Panc1 (cell line): ENCODE measurements around the gene PTPN1. TPM values are rescaled to one million over a fixed set of nuclear protein-coding genes. Genes with fewer than 3 reads are reported as not detected.
A peak's percentile ranks its signal among the peaks of the same experiment; 100 is the strongest.

Experiments used
- ATAC-seq: fragments of 200-7000 bp; cut with Tn5 transposase; 2 replicates; pipeline ENCODE4 v1.9.1; 2020; ENCODE audit warnings: mild to moderate bottlenecking, moderate library complexity
- Bru-seq: library from RNA; stranded (reverse); fragments of 400-500 nt; gene quantifications from one replicate; lab custom pipeline; 2021; lab: Mats Ljungman, UMichigan
- BruChase-seq, 2 experiments: library from RNA; stranded (reverse); fragments of 400-500 nt; gene quantifications; one replicate each; lab custom pipeline; 2021; lab: Mats Ljungman, UMichigan
- BruUV-seq: library from RNA; stranded (reverse); fragments of 400-500 nt; replicated peaks from 2 replicates; lab custom pipeline; 2021; lab: Mats Ljungman, UMichigan
- CTCF ChIA-PET: fragments of 300-600 bp; sonication (Branson Sonifier 250); formaldehyde crosslinking; loops from one replicate; lab custom pipeline; 2022; ENCODE audit warnings: antibody characterized with exemption; lab: Charles Lee
- POLR2A ChIA-PET: fragments of 300-600 bp; sonication (Branson Sonifier 250); formaldehyde crosslinking; loops from one replicate; lab custom pipeline; 2022; ENCODE audit warnings: antibody characterized with exemption; lab: Charles Lee
- DNase-seq: peaks from one replicate; pipeline ENCODE4 v3.0.0-alpha.2; 2010; ENCODE audit warnings: low read depth, low spot score
- H3K27ac ChIP-seq: 2 replicates; pipeline ENCODE4 v1.5.1; 2011; ENCODE audit warnings: mild to moderate bottlenecking, low read length, inconsistent platforms
- H3K27me3 ChIP-seq: fragments of 200-500 bp; sonication (Bioruptor generic); 2 replicates; pipeline ENCODE4 v1.6.0; 2014; ENCODE audit warnings: low read length, inconsistent platforms; ENCODE audit not compliant: control insufficient read depth, insufficient read depth
- H3K36me3 ChIP-seq: fragments of 200-500 bp; sonication (Bioruptor generic); 2 replicates; pipeline ENCODE4 v1.5.1; 2014; ENCODE audit warnings: inconsistent platforms, mild to moderate bottlenecking, low read length, moderate library complexity; ENCODE audit not compliant: control insufficient read depth, insufficient read depth
- H3K4me1 ChIP-seq: 2 replicates; pipeline ENCODE4 v1.5.1; 2011; ENCODE audit warnings: inconsistent platforms, mild to moderate bottlenecking, low read length, moderate library complexity; ENCODE audit not compliant: control insufficient read depth, insufficient read depth
- H3K4me3 ChIP-seq, 2 experiments: 2 replicates each; pipeline ENCODE4 v1.5.1; 2011 to 2012; ENCODE audit warnings: low read depth in 2 of 2, low read length in 2 of 2, mild to moderate bottlenecking in 2 of 2, inconsistent platforms in 1 of 2, moderate library complexity in 1 of 2
- H3K9me3 ChIP-seq: fragments of 200-500 bp; sonication (Bioruptor generic); 2 replicates; pipeline ENCODE4 v1.5.1; 2014; ENCODE audit warnings: low read depth, mild to moderate bottlenecking, inconsistent platforms, low read length, moderate library complexity; ENCODE audit not compliant: control insufficient read depth, insufficient read depth
- POLR2AphosphoS5 ChIP-seq: IDR thresholded peaks from 2 replicates; pipeline ENCODE4 v1.6.1; 2012; ENCODE audit warnings: mild to moderate bottlenecking, low read depth, low read length, moderate library complexity
- SIN3A ChIP-seq: IDR thresholded peaks from 2 replicates; pipeline ENCODE4 v1.6.1; 2012; ENCODE audit warnings: low read depth, mild to moderate bottlenecking, low read length, moderate library complexity, borderline replicate concordance; ENCODE audit not compliant: insufficient read depth
- TCF7L2 ChIP-seq: IDR thresholded peaks from 2 replicates; pipeline ENCODE4 v1.6.1; 2011; ENCODE audit warnings: mild to moderate bottlenecking, low read depth, low read length, inconsistent platforms
- in situ Hi-C: cut with HindIII; loops from 2 replicates; pipeline ENCODE4 v1.10.0; 2016; ENCODE audit warnings: low sequenced_read_pairs, low pct_unique_long_range_greater_than_20kb
- intact Hi-C: fragments of 100-400 bp; cut with micrococcal nuclease; formaldehyde crosslinking; loops from one replicate; pipeline ENCODE4 v1.10.0; 2022; ENCODE audit not compliant: unreplicated experiment
- long read RNA-seq: library from polyadenylated mRNA; unstranded; transcript quantifications from one replicate; pipeline ENCODE4 v2.0.0, GENCODE V29; 2021; ENCODE audit not compliant: unreplicated experiment
- polyA plus RNA-seq: library from polyadenylated mRNA; unstranded; fragments of >200 nt; gene quantifications from one replicate; pipeline ENCODE4 v1.2.1, GENCODE V29; 2012; ENCODE audit warnings: missing spikeins; ENCODE audit not compliant: insufficient read length
- total RNA-seq: library from RNA; stranded (reverse); gene quantifications from one replicate; pipeline ENCODE4 v1.2.1, GENCODE V29; 2021; ENCODE audit not compliant: unreplicated experiment
- TF ChIP-seq, protein P1 (sequence below), 2 experiments: IDR thresholded peaks; 2 replicates each; pipeline ENCODE4 v1.6.1; 2011 to 2012; ENCODE audit warnings: low read depth in 2 of 2, control low read depth in 1 of 2, low read length in 1 of 2, mild to moderate bottlenecking in 1 of 2, moderate library complexity in 1 of 2; ENCODE audit not compliant: insufficient read depth in 1 of 2
- TF ChIP-seq, protein P2 (sequence below): fragments of 450-650 bp; IDR thresholded peaks from 2 replicates; pipeline ENCODE4 v1.5.1; 2017; ENCODE audit warnings: mild to moderate bottlenecking

Gene PTPN1
- total RNA-seq (42.2 TPM), Bru-seq, nascent RNA (percentile 92 among the genes with signal in this experiment), BruChase-seq, experiment 1, labeled RNA remaining after a 2-hour chase (percentile 82 among the genes with signal in this experiment), BruChase-seq, experiment 2, labeled RNA remaining after a 6-hour chase (percentile 86 among the genes with signal in this experiment)
- polyA plus RNA-seq = 27.3 TPM
- long read RNA-seq, full-length matches to known transcripts = 9 of 35 reads
- long read RNA-seq, partial matches to known transcripts = 20 of 35 reads
- long read RNA-seq, other reads (novel, unspliced or antisense) = 6 of 35 reads

DNA sequence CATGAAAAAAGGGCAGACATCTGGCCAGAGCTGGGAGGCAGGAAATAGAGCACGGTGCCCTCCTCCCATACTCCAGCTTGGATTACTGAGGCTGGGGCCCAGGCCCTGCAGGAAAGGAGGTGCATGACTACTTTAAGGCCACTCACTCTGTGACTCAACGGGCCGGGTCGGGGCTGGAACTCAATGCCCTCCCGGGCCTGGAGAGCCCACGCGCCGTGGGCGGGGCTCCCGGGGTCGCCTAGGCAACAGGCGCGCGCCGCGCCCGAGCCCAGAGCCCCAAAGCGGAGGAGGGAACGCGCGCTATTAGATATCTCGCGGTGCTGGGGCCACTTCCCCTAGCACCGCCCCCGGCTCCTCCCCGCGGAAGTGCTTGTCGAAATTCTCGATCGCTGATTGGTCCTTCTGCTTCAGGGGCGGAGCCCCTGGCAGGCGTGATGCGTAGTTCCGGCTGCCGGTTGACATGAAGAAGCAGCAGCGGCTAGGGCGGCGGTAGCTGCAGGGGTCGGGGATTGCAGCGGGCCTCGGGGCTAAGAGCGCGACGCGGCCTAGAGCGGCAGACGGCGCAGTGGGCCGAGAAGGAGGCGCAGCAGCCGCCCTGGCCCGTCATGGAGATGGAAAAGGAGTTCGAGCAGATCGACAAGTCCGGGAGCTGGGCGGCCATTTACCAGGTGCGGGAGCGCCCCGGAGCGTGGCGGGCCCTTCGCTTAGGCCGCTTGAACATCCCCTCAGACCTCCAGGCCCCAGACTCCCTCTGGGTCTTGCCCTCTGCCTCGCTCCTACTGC lies at the start of gene PTPN1:
Gene PTPN1, plus strand, starts transcription at position 461 of the 783 bp plus-strand sequence. Its CDS starts 145 bp downstream, at position 606.
- in situ Hi-C loops = no loop called here
- peak; percentile 98 for ATAC-seq
- Histone ChIP-seq H3K4me1 (peaks cover 37% of the 10 kb centered on the region), H3K36me3 (no peaks in the 10 kb centered on the region; the same call in 1 of the 2 replicates), H3K9me3 (no peaks in the 10 kb centered on the region), H3K27ac (peak within 1 kb of the TSS; percentile 92), H3K27me3 (no peaks in the 10 kb centered on the region), H3K4me3 (peak within 1 kb of the TSS; percentile 66 to 90)
- POLR2A ChIA-PET = no interaction called here
- intact Hi-C loops = loop anchor here (10.0 kb wide), 1 partner anchor 65 kb away; no protein-coding TSS in a partner anchor
- TF ChIP-seq POLR2AphosphoS5 (peak; percentile 93), SIN3A (peak; percentile 93)
- TF ChIP-seq, protein P1, sequence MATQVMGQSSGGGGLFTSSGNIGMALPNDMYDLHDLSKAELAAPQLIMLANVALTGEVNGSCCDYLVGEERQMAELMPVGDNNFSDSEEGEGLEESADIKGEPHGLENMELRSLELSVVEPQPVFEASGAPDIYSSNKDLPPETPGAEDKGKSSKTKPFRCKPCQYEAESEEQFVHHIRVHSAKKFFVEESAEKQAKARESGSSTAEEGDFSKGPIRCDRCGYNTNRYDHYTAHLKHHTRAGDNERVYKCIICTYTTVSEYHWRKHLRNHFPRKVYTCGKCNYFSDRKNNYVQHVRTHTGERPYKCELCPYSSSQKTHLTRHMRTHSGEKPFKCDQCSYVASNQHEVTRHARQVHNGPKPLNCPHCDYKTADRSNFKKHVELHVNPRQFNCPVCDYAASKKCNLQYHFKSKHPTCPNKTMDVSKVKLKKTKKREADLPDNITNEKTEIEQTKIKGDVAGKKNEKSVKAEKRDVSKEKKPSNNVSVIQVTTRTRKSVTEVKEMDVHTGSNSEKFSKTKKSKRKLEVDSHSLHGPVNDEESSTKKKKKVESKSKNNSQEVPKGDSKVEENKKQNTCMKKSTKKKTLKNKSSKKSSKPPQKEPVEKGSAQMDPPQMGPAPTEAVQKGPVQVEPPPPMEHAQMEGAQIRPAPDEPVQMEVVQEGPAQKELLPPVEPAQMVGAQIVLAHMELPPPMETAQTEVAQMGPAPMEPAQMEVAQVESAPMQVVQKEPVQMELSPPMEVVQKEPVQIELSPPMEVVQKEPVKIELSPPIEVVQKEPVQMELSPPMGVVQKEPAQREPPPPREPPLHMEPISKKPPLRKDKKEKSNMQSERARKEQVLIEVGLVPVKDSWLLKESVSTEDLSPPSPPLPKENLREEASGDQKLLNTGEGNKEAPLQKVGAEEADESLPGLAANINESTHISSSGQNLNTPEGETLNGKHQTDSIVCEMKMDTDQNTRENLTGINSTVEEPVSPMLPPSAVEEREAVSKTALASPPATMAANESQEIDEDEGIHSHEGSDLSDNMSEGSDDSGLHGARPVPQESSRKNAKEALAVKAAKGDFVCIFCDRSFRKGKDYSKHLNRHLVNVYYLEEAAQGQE (IDR thresholded peaks at IDR 0.05; ENCODE audit: insufficient read depth in 1 of 2, low read depth in 2 of 2, low read length in 1 of 2) = no peak
- BruUV-seq = no TSS peak
- DNase-seq = peak; percentile 97
- CTCF ChIA-PET = no interaction called here

DNA sequence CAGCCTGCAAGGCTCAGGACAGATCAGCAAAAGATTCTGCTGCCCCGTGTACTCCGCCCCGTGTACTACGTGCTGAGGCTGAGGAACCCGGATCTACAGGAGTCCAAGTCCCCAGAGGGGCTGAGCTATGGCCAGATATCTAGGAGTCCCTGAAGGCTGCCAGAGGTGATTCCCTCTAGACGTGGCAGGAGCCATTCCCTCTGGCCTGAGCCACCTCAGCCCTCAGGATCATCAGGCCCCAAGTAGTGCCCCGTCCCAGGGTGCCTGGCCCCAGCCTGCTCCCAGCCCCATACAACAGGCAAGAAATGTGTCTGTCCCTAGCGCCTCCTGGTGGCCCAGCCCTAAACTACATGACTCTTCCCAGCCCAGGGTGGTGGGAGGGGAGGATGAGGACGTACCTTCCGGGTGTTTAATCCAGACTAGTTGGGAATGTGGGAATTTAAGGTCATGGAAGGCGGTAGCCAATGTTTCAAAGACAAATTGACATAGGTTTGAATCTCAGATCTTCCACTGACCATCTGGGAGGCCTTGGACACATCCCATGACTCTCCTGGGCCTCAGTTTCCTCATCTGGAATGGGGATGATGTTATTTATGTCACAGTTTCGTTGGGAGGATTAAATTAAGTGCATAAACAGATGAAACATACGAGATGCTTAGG lies 49.4 kb upstream of the PTPN1 start:
- BruUV-seq = no TSS peak
- no peak overlapping the region for H3K27ac ChIP-seq

More for the DNA sequence above, 49.4 kb upstream of the PTPN1 start:
- no peak for TF ChIP-seq TCF7L2
- TF ChIP-seq, protein P2, sequence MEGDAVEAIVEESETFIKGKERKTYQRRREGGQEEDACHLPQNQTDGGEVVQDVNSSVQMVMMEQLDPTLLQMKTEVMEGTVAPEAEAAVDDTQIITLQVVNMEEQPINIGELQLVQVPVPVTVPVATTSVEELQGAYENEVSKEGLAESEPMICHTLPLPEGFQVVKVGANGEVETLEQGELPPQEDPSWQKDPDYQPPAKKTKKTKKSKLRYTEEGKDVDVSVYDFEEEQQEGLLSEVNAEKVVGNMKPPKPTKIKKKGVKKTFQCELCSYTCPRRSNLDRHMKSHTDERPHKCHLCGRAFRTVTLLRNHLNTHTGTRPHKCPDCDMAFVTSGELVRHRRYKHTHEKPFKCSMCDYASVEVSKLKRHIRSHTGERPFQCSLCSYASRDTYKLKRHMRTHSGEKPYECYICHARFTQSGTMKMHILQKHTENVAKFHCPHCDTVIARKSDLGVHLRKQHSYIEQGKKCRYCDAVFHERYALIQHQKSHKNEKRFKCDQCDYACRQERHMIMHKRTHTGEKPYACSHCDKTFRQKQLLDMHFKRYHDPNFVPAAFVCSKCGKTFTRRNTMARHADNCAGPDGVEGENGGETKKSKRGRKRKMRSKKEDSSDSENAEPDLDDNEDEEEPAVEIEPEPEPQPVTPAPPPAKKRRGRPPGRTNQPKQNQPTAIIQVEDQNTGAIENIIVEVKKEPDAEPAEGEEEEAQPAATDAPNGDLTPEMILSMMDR = peak; percentile 94
- Histone ChIP-seq H3K36me3 (no peaks in the 10 kb centered on the region), H3K4me1 (peaks cover 8% of the 10 kb centered on the region), H3K4me3 (no peak overlapping the region), H3K9me3 (no peaks in the 10 kb centered on the region), H3K27me3 (no peaks in the 10 kb centered on the region)
- ChIA-PET POLR2A (no interaction called here), CTCF (no interaction called here)
- in situ Hi-C loops = no loop called here
- intact Hi-C loops = loop anchor here (10.0 kb wide), 1 partner anchor 166 kb away; no protein-coding TSS in a partner anchor
- peak; percentile 91 for ATAC-seq
- DNase-seq = peak; percentile 74
